HepG2 (cell line): ENCODE measurements around the gene UBE2Q1. TPM values are rescaled to one million over a fixed set of nuclear protein-coding genes. Genes with fewer than 3 reads are reported as not detected.

Experiments
- AFF4 ChIP-seq: sonication (generic); formaldehyde crosslinking; IDR thresholded peaks from 2 replicates; pipeline ENCODE4 v1.4.0; 2020; ENCODE audit warnings: missing genetic modification reagents
- GPBP1L1 ChIP-seq: sonication (generic); formaldehyde crosslinking; IDR thresholded peaks from 2 replicates; pipeline ENCODE4 v1.5.0; 2020; ENCODE audit warnings: mild to moderate bottlenecking, missing genetic modification reagents
- KLF13 ChIP-seq: sonication (generic); formaldehyde crosslinking; IDR thresholded peaks from 2 replicates; pipeline ENCODE4 v1.4.0; 2020; ENCODE audit warnings: mild to moderate bottlenecking, missing genetic modification reagents
- KMT2A ChIP-seq: sonication (generic); formaldehyde crosslinking; IDR thresholded peaks from 2 replicates; pipeline ENCODE4 v1.4.0; 2020; ENCODE audit warnings: missing genetic modification reagents
- POLR2AphosphoS5 ChIP-seq: IDR thresholded peaks from 2 replicates; pipeline ENCODE4 v1.6.1; 2012; ENCODE audit warnings: low read depth, low read length
- PRDM10 ChIP-seq: sonication (generic); formaldehyde crosslinking; IDR thresholded peaks from 2 replicates; pipeline ENCODE4 v1.4.0; 2020; ENCODE audit warnings: low read depth, missing genetic modification reagents
- SRY ChIP-seq: sonication (generic); formaldehyde crosslinking; IDR thresholded peaks from 2 replicates; pipeline ENCODE4 v1.8.0; 2022; ENCODE audit warnings: mild to moderate bottlenecking, missing genetic modification reagents
- ZNF20 ChIP-seq: sonication (generic); formaldehyde crosslinking; IDR thresholded peaks from 2 replicates; pipeline ENCODE4 v1.4.0; 2020; ENCODE audit warnings: mild to moderate bottlenecking, moderate library complexity, missing genetic modification reagents
- ZNF282 ChIP-seq: fragments of 450-650 bp; IDR thresholded peaks from 2 replicates; pipeline ENCODE4 v1.6.1; 2018; ENCODE audit not compliant: partially characterized antibody
- ZNF34 ChIP-seq: sonication (generic); formaldehyde crosslinking; IDR thresholded peaks from 2 replicates; pipeline ENCODE4 v1.4.0; 2020; ENCODE audit warnings: mild to moderate bottlenecking, missing genetic modification reagents, borderline replicate concordance
- ZNF432 ChIP-seq: sonication (generic); formaldehyde crosslinking; IDR thresholded peaks from 2 replicates; pipeline ENCODE4 v1.5.0; 2020; ENCODE audit warnings: missing genetic modification reagents, mild to moderate bottlenecking, borderline replicate concordance
- polyA plus RNA-seq, 8 experiments: library from polyadenylated mRNA; depleted of rRNA in 3 of 8; stranded (reverse) in 7 of 8; unstranded in 1 of 8; fragments of >200 nt; fragmentation: Illumina TruSeq in 4 of 8; extraction: Trizol in 4 of 8; gene quantifications; 2 replicates each; pipeline versions ENCODE4 v1.2.1 to v1.2.3, GENCODE V29; 2011 to 2016; ENCODE audit warnings: low read depth in 4 of 8, missing spikeins in 1 of 8, mixed read lengths in 1 of 8; ENCODE audit not compliant: insufficient read depth in 1 of 8
- total RNA-seq, 5 experiments: library from RNA; depleted of rRNA; stranded (reverse); fragments of >200 nt; fragmentation: Illumina TruSeq; extraction: Trizol; gene quantifications; 2 replicates each; pipeline ENCODE4 v1.2.3, GENCODE V29; 2016; ENCODE audit warnings: low read depth in 1 of 5
- TF ChIP-seq, protein P1 (sequence below): sonication (generic); formaldehyde crosslinking; IDR thresholded peaks from 2 replicates; pipeline ENCODE4 v1.5.0; 2020; ENCODE audit warnings: mild to moderate bottlenecking, missing genetic modification reagents, borderline replicate concordance
- TF ChIP-seq, protein P2 (sequence below): sonication (generic); formaldehyde crosslinking; IDR thresholded peaks from 2 replicates; pipeline ENCODE4 v1.5.0; 2020; ENCODE audit warnings: mild to moderate bottlenecking, missing genetic modification reagents

Gene UBE2Q1
- total and polyA plus RNA-seq, 2 of the 13 experiments (the other 11 are each of a cell fraction or from before 2014, with no cell fraction given), result 11.7 to 41.7 TPM

DNA sequence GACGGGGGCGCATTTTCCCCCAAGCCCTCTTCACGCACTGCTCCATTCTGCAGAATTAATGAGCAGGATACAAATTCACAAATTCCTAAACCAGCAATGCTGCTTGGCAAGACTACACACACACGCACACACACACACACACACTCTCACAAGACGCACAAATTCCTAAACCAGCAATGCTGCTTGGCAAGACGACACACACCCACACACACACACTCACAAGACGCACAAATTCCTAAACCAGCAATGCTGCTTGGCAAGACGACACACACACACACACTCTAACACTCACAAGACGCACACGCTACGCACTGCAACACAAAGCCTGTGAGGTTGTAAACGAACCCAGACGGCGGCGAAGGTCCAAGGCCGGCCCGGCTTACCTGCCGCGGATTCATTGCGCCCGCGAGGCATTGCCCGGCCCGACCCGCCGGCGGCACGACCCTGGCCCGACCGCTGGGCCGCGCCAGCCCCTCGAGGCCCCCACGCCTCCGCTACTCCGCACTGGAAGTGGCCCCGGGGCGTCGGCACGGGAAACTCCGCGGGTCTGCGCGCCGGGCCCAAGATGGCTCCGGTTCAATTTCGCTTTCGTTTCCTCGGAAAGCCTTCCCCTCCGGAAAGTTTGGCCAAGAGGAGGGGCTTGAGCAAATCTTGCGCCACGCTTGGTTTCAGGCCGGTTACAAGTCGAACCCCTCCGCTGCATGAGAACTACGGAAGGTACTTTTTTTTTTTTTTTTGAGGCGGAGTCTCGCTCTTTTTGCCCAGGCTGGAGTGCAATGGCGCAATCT is 49.3 kb upstream of the UBE2Q1 start, which contains the start of gene ADAR (continued):
- TF ChIP-seq AFF4 (CRISPR knock-in tag), result no peak
- TF ChIP-seq GPBP1L1 (CRISPR knock-in tag), result no peak
- TF ChIP-seq ZNF432 (CRISPR knock-in tag), result no peak
- TF ChIP-seq ZNF282, result no peak
- no peak for TF ChIP-seq ZNF20
- no peak for TF ChIP-seq KLF13
- TF ChIP-seq SRY (CRISPR knock-in tag), result no peak
- TF ChIP-seq, protein P1, sequence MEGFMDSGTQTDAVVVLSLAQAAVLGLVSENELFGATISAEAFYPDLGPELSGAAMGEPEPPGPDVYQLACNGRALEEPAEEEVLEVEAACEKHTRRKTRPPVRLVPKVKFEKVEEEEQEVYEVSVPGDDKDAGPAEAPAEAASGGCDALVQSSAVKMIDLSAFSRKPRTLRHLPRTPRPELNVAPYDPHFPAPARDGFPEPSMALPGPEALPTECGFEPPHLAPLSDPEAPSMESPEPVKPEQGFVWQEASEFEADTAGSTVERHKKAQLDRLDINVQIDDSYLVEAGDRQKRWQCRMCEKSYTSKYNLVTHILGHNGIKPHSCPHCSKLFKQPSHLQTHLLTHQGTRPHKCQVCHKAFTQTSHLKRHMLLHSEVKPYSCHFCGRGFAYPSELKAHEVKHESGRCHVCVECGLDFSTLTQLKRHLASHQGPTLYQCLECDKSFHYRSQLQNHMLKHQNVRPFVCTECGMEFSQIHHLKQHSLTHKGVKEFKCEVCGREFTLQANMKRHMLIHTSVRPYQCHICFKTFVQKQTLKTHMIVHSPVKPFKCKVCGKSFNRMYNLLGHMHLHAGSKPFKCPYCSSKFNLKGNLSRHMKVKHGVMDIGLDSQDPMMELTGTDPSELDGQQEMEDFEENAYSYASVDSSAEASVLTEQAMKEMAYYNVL (CRISPR knock-in tag), result no peak
- no peak; the same call in 1 of the 2 replicates for TF ChIP-seq PRDM10
- TF ChIP-seq, protein P2, sequence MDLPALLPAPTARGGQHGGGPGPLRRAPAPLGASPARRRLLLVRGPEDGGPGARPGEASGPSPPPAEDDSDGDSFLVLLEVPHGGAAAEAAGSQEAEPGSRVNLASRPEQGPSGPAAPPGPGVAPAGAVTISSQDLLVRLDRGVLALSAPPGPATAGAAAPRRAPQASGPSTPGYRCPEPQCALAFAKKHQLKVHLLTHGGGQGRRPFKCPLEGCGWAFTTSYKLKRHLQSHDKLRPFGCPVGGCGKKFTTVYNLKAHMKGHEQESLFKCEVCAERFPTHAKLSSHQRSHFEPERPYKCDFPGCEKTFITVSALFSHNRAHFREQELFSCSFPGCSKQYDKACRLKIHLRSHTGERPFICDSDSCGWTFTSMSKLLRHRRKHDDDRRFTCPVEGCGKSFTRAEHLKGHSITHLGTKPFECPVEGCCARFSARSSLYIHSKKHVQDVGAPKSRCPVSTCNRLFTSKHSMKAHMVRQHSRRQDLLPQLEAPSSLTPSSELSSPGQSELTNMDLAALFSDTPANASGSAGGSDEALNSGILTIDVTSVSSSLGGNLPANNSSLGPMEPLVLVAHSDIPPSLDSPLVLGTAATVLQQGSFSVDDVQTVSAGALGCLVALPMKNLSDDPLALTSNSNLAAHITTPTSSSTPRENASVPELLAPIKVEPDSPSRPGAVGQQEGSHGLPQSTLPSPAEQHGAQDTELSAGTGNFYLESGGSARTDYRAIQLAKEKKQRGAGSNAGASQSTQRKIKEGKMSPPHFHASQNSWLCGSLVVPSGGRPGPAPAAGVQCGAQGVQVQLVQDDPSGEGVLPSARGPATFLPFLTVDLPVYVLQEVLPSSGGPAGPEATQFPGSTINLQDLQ (CRISPR knock-in tag), result 0 out of 2 replicates have a peak, but pooled peaks have one; percentile 34
- peak; percentile 46; the same call in 1 of the 2 replicates for TF ChIP-seq POLR2AphosphoS5
- TF ChIP-seq KMT2A (CRISPR knock-in tag), result peak; percentile 90
- TF ChIP-seq ZNF34, result 0 out of 2 replicates have a peak, but pooled peaks have one; percentile 20
